Mammary epithelial cell (primary cell): ENCODE results near the gene BMPR2.

ENCODE experiments used
- EZH2 ChIP-seq: IDR thresholded peaks from 2 replicates; pipeline ENCODE4 v1.6.1; 2012; ENCODE audit warnings: low read length, inconsistent platforms, borderline replicate concordance
- TF ChIP-seq, protein P1 (sequence below), 2 donors: IDR thresholded peaks in 1 of 2; conservative IDR thresholded peaks in 1 of 2; 2 replicates each; pipeline ENCODE4 v1.5.1; 2011 to 2012; ENCODE audit warnings: inconsistent platforms in 2 of 2, low read length in 2 of 2, mild to moderate bottlenecking in 2 of 2, control low read depth in 1 of 2, low read depth in 1 of 2; ENCODE audit not compliant: insufficient read depth in 1 of 2; ENCODE audit errors: extremely low read depth in 1 of 2

DNA sequence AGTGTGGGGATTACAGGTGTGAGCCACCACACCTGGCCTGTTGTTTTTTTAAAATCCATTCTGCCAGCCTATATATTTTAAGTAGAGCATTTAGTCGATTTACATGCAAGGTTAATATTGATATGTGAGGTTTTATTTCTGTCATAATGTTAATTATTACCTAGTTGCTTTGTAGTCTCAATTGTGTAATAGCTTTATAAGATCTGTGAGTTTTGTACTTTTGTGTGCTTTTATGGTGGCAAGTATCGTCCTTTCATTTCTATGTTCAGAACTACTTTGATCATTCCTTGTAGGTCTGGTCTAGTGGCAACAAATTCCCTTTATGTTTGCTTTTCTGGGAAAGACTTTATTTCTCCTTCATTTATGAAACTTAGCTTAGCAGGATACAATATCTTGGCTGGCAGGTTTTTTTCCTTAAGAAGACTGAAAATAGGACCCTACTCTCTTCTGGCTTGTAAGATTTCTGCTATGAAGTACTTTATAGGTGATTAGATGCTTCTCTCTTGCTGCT is 207.6 kb downstream of the BMPR2 start:
- TF ChIP-seq, protein P1, sequence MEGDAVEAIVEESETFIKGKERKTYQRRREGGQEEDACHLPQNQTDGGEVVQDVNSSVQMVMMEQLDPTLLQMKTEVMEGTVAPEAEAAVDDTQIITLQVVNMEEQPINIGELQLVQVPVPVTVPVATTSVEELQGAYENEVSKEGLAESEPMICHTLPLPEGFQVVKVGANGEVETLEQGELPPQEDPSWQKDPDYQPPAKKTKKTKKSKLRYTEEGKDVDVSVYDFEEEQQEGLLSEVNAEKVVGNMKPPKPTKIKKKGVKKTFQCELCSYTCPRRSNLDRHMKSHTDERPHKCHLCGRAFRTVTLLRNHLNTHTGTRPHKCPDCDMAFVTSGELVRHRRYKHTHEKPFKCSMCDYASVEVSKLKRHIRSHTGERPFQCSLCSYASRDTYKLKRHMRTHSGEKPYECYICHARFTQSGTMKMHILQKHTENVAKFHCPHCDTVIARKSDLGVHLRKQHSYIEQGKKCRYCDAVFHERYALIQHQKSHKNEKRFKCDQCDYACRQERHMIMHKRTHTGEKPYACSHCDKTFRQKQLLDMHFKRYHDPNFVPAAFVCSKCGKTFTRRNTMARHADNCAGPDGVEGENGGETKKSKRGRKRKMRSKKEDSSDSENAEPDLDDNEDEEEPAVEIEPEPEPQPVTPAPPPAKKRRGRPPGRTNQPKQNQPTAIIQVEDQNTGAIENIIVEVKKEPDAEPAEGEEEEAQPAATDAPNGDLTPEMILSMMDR (conservative IDR thresholded peaks at IDR 0.05 in 1 of 2, IDR thresholded peaks at IDR 0.05 in 1 of 2; ENCODE audit: extremely low read depth in 1 of 2, insufficient read depth in 1 of 2, low read depth in 1 of 2, low read length in 2 of 2) = no peak
- TF ChIP-seq EZH2 = no peak
